Esophagus muscularis mucosa (tissue), 4 donors: ENCODE results near the gene PPA2. TPM values are rescaled to one million over a fixed set of nuclear protein-coding genes. Genes with fewer than 3 reads are reported as not detected.

Experiments used
- DNase-seq: peaks from one replicate; pipeline ENCODE4 v3.0.0-alpha.2; 2017; ENCODE audit errors: extremely low spot score
- H3K27ac ChIP-seq, 4 donors: fragments of 200-600 bp; sonication (generic); replicated peaks in 1 of 4; 1 replicate in 3 of 4; 2 replicates in 1 of 4; pipeline ENCODE4 v1.5.1; 2016 to 2019; ENCODE audit warnings: mild to moderate bottlenecking in 1 of 4
- H3K27me3 ChIP-seq, 4 donors: fragments of 200-600 bp; sonication (generic); one replicate each; pipeline versions ENCODE4 v1.5.1 to v1.6.0; 2016 to 2019
- H3K36me3 ChIP-seq, 4 donors: fragments of 200-600 bp; sonication (generic); one replicate each; pipeline ENCODE4 v1.5.1; 2016 to 2019
- H3K4me1 ChIP-seq, 4 donors: fragments of 200-600 bp; sonication (generic); one replicate each; pipeline ENCODE4 v1.5.1; 2016 to 2019
- H3K4me3 ChIP-seq, 4 donors: fragments of 200-600 bp; sonication (generic); 1 replicate in 2 of 4; 2 replicates in 2 of 4; pipeline ENCODE4 v1.5.1; 2016 to 2019; ENCODE audit warnings: mild to moderate bottlenecking in 4 of 4, moderate library complexity in 1 of 4
- H3K9me3 ChIP-seq, 4 donors: fragments of 200-600 bp; sonication (generic); 1 replicate in 3 of 4; 2 replicates in 1 of 4; pipeline ENCODE4 v1.5.1; 2016 to 2019
- EP300 ChIP-seq: sonication (generic); formaldehyde crosslinking; IDR thresholded peaks from one replicate; pipeline ENCODE4 v1.6.1; 2017; ENCODE audit warnings: antibody characterized with exemption
- POLR2A ChIP-seq: fragments of 450-650 bp; IDR thresholded peaks from one replicate; pipeline ENCODE4 v1.6.1; 2017; ENCODE audit warnings: antibody characterized with exemption, moderate library complexity, mild to moderate bottlenecking, low read depth
- POLR2AphosphoS5 ChIP-seq, 2 donors: sonication (generic); formaldehyde crosslinking; IDR thresholded peaks; one replicate each; pipeline ENCODE4 v1.6.1; 2017; ENCODE audit warnings: antibody characterized with exemption in 2 of 2
- WGBS: methylation state at CpG from one replicate; pipeline ENCODE4 v1.1.5; 2018; 5-methylcytosine and 5-hydroxymethylcytosine counted together
- intact Hi-C: fragments of 100-400 bp; cut with DNase I; formaldehyde crosslinking; loops from one replicate; pipeline ENCODE4 v1.15.1; 2023
- total RNA-seq, 4 donors: library from RNA; depleted of rRNA; stranded (reverse); fragments of >200 nt; gene quantifications; one replicate each; pipeline versions ENCODE4 v1.1.0 to v1.2.1, GENCODE V29; 2016
- TF ChIP-seq, protein P1 (sequence below), 3 experiments: fragments of 200-600 bp in 2 of 3; fragments of 450-650 bp in 1 of 3; sonication (generic) in 2 of 3; IDR thresholded peaks; one replicate each; pipeline ENCODE4 v1.5.1; 2017 to 2019; ENCODE audit warnings: antibody characterized with exemption in 3 of 3, mild to moderate bottlenecking in 2 of 3, moderate library complexity in 1 of 3

Gene PPA2
- total RNA-seq, 4 donors from 2014 or later, result 65.6 to 100 (median 72.5) TPM

- intact Hi-C loops, result no loop called here
- TF ChIP-seq POLR2AphosphoS5 (IDR thresholded peaks at IDR 0.05) (no peak), EP300 (no peak), POLR2A (no peak)
- TF ChIP-seq, protein P1, sequence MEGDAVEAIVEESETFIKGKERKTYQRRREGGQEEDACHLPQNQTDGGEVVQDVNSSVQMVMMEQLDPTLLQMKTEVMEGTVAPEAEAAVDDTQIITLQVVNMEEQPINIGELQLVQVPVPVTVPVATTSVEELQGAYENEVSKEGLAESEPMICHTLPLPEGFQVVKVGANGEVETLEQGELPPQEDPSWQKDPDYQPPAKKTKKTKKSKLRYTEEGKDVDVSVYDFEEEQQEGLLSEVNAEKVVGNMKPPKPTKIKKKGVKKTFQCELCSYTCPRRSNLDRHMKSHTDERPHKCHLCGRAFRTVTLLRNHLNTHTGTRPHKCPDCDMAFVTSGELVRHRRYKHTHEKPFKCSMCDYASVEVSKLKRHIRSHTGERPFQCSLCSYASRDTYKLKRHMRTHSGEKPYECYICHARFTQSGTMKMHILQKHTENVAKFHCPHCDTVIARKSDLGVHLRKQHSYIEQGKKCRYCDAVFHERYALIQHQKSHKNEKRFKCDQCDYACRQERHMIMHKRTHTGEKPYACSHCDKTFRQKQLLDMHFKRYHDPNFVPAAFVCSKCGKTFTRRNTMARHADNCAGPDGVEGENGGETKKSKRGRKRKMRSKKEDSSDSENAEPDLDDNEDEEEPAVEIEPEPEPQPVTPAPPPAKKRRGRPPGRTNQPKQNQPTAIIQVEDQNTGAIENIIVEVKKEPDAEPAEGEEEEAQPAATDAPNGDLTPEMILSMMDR (IDR thresholded peaks at IDR 0.05), result no peak
- Histone ChIP-seq H3K4me3 (no peak overlapping the region), H3K4me1 (peaks cover 0 to 7% (median 0%) of the 10 kb centered on the region in 4 donors), H3K27me3 (no peaks in the 10 kb centered on the region), H3K36me3 (no peaks in the 10 kb centered on the region), H3K27ac (no peak overlapping the region), H3K9me3 (no peaks in the 10 kb centered on the region)
- DNase-seq, result no peak
- 87% methylated on average over 2 of the region's 2 CpGs for WGBS
Measured at GRCh38 chr4:105346869-105347268, 127.0 kb downstream of the PPA2 start.

DNA sequence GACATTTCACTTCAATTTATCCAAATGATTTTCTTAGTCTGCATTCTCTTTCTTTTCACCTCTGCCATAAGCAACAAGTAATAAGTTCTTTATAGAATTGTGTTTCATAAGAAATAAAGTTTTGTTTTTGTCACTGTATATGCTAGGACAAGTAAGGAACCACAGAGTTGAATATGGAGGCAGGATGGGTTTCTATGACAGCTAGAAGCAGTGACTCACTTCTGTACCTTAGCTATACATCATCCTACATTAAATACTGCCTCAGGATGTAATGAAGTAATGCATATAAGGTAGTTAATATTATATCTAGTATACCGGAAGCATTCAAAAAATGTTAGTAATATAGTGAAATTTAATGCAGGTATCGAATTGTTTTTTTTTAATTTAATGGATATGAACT is 128.0 kb downstream of the PPA2 start:
- no peak for TF ChIP-seq EP300
- TF ChIP-seq, protein P1 (IDR thresholded peaks at IDR 0.05), result no peak
- TF ChIP-seq POLR2AphosphoS5 (IDR thresholded peaks at IDR 0.05), result no peak
- no peak for TF ChIP-seq POLR2A
- 99% methylated on average over 2 of the region's 2 CpGs for WGBS
- intact Hi-C loops, result no loop called here

DNA sequence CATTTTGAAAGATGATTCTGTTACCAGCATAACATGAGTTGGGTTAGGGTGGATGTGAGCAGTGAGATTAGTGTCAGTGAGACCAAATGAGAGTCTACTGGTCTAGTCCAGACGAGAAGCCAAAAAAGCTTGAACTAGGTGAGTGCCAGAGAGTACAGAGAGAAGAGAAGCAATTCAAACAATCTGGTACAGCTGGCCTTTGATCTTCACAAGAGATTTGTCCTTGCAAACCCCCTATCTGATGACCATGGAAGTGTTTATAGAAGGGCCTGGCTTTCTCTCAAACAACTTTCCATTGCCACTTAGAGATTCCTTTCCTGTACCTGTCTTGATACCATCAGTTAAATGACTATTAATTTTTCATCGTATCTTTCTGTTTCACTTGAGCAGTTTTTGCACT is 128.5 kb downstream of the PPA2 start:
- no peaks in the 10 kb centered on the region for H3K27me3 ChIP-seq
- TF ChIP-seq, protein P1 (IDR thresholded peaks at IDR 0.05), result no peak
- no peak for TF ChIP-seq POLR2A
- DNase-seq, result no peak
- WGBS, result 58% methylated on average over 2 of the region's 2 CpGs
- no peak overlapping the region for H3K4me3 ChIP-seq
- no peaks in the 10 kb centered on the region for H3K36me3 ChIP-seq
- H3K4me1 ChIP-seq, result peaks cover 0 to 7% (median 0%) of the 10 kb centered on the region in 4 donors
- H3K27ac ChIP-seq, result no peak overlapping the region
- intact Hi-C loops, result no loop called here
- no peaks in the 10 kb centered on the region for H3K9me3 ChIP-seq

More for the DNA sequence above, 128.0 kb downstream of the PPA2 start:
- Histone ChIP-seq H3K27me3 (no peaks in the 10 kb centered on the region), H3K4me3 (no peak overlapping the region), H3K36me3 (no peaks in the 10 kb centered on the region), H3K9me3 (no peaks in the 10 kb centered on the region), H3K27ac (no peak overlapping the region), H3K4me1 (peaks cover 0 to 7% (median 0%) of the 10 kb centered on the region in 4 donors)
- DNase-seq, result no peak

- Histone ChIP-seq H3K36me3 (peaks cover 0 to 7% (median 0%) of the 10 kb centered on the region in 4 donors), H3K9me3 (no peaks in the 10 kb centered on the region), H3K4me1 (peaks cover 0 to 7% (median 0%) of the 10 kb centered on the region in 4 donors), H3K4me3 (no peak overlapping the region), H3K27me3 (no peaks in the 10 kb centered on the region), H3K27ac (no peak overlapping the region)
- intact Hi-C loops, result no loop called here
- TF ChIP-seq POLR2AphosphoS5 (IDR thresholded peaks at IDR 0.05) (no peak), POLR2A (no peak)
- TF ChIP-seq, protein P1 (IDR thresholded peaks at IDR 0.05), result no peak
- DNase-seq, result no peak
Measured at GRCh38 chr4:105344141-105344540, 129.7 kb downstream of the PPA2 start.

DNA sequence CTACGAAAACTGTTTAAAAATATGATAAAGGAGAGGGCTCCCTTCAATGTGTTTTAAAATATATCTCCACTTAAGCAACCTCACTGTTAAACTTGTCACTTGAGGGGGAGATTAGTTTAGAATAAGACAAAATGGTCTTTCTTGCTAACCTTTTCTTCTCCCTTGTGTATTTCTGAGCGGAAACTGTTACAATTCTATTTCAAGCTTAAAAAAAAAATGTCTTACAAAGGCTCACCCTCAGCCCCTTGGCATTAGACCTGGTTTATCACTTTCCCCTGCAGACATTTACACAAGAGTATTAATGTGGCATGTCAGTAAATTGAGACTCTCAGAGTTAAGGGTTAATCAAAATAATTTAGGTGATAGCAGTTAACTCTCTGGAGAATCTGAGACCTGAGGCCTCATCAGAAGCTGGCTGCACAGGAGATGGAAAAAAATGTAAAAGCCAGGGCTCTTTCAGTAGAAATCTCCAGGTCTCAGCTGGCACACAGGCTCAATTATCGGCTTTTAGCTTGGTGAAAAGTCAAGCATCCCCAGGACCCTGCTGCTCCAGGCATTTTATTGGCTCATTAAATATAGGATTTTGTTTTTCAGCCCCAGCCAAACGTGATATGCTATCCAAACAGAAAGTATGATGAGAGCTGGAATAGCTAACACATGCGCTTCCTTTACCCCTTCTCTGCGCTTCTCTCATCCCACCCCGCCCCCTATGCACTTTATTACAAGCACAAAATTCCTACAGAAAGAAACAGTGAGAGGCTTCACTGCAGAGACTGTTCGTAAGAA is 130.5 kb downstream of the PPA2 start:
- TF ChIP-seq EP300 (no peak), POLR2AphosphoS5 (IDR thresholded peaks at IDR 0.05) (no peak), POLR2A (no peak)
- TF ChIP-seq, protein P1 (IDR thresholded peaks at IDR 0.05), result no peak
- H3K27ac ChIP-seq, result no peak overlapping the region
- peaks cover 0 to 7% (median 0%) of the 10 kb centered on the region in 4 donors for H3K36me3 ChIP-seq
- H3K4me1 ChIP-seq, result peaks cover 0 to 7% (median 0%) of the 10 kb centered on the region in 4 donors
- no peak overlapping the region for H3K4me3 ChIP-seq
- intact Hi-C loops, result no loop called here
- WGBS, result 62% methylated on average over 8 of the region's 8 CpGs
- no peaks in the 10 kb centered on the region for H3K27me3 ChIP-seq
- no peaks in the 10 kb centered on the region for H3K9me3 ChIP-seq
- no peak for DNase-seq
